ENCODE data around the gene ITPRIPL2.

DNA sequence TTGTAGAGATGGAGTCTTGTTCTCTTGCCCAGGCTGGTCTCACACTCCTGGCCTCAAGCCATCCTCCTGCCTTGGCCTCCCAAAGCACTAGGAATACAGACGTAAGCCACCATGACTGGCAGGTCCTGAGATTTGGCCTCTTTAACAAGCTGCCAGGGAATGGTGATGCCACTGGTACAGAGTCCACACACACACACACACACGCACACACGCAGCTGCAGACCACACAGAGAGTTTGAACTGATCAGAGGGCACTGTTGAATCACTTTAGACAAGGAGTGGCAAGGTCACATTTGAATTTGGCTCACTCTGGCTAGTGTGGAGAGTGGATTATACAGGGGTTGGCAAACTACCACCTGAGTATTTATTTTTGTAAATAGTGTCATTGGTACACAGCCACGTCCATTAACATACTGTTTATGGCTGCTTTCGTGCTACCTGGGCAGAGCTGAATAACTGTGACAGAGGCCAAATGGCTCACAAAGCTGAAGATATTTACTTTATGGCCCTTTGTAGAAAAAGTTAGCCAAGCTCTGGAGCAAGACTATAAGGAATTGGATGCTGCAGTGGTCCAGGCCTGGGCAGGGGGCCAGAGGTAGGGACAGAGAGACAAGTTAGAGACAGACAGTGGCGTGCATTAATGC, 9.9 kb downstream of the ITPRIPL2 start:
- no peak for TF ChIP-seq MAX (IDR thresholded peaks at IDR 0.05)
- TF ChIP-seq, protein P1, sequence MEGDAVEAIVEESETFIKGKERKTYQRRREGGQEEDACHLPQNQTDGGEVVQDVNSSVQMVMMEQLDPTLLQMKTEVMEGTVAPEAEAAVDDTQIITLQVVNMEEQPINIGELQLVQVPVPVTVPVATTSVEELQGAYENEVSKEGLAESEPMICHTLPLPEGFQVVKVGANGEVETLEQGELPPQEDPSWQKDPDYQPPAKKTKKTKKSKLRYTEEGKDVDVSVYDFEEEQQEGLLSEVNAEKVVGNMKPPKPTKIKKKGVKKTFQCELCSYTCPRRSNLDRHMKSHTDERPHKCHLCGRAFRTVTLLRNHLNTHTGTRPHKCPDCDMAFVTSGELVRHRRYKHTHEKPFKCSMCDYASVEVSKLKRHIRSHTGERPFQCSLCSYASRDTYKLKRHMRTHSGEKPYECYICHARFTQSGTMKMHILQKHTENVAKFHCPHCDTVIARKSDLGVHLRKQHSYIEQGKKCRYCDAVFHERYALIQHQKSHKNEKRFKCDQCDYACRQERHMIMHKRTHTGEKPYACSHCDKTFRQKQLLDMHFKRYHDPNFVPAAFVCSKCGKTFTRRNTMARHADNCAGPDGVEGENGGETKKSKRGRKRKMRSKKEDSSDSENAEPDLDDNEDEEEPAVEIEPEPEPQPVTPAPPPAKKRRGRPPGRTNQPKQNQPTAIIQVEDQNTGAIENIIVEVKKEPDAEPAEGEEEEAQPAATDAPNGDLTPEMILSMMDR (IDR thresholded peaks at IDR 0.05 in 2 of 3, conservative IDR thresholded peaks at IDR 0.05 in 1 of 3; ENCODE audit: borderline replicate concordance in 1 of 3, insufficient read depth in 1 of 3, low read depth in 2 of 3, low read length in 2 of 3), result no peak

All from HCT116 (cell line).